GM18505 (cell line): ENCODE measurements around the gene TMEM235.

Experiments used
- ATAC-seq: cut with Tn5 transposase; IDR thresholded peaks from one replicate; pipeline ENCODE4 v1.9.1; 2021; ENCODE audit not compliant: unreplicated experiment
- POLR2A ChIP-seq: IDR thresholded peaks from 4 replicates; pipeline ENCODE4 v1.6.1; 2011; ENCODE audit warnings: borderline replicate concordance; ENCODE audit not compliant: insufficient read depth, insufficient read length; ENCODE audit errors: extremely low read depth

TMEM235 gene

DNA sequence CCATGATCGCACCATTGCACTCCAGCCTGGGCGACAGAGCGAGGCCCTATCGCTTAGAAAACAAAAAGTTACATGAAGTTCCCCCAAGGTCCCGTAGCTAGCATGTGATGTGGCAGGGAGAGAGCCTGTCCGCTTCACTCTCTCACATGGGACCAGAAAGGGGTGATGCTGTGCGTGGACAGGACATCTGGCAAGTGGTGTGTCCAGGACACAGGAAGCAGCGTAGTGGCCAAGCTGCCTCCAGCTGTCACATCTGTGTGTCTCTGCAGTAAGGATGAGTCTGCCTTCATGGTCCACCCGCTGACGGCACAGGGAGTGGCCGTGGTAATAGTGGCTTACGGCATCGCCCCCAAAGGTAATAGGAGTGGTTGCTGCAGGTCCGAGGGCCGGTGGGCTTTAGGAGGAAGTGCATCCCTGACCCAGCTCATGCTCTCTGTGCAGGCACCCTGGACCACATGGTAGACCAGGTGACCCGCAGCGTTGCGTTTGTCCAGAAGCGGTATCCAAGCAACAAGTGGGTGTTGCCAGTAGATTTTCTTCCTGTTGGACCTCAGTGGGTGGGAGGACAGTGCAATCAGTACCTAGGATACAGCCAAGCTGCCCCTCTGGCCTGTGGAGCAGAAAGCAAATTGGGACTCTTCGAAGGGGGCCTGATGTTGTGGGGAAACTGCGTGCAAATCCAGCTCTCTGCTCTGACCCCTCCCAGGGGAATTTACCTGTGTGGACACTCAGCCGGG is 26.9 kb upstream of the TMEM235 start:
- TF ChIP-seq POLR2A, result no peak

GRCh38 chr17:78205124-78205775 is 26.2 kb upstream of the TMEM235 start:
- ATAC-seq, result no peak
- no peak for TF ChIP-seq POLR2A

More for the DNA sequence above, 26.9 kb upstream of the TMEM235 start:
- ATAC-seq, result no peak

- TF ChIP-seq POLR2A, result no peak
Measured at GRCh38 chr17:78206298-78206697, 25.1 kb upstream of the TMEM235 start.

DNA sequence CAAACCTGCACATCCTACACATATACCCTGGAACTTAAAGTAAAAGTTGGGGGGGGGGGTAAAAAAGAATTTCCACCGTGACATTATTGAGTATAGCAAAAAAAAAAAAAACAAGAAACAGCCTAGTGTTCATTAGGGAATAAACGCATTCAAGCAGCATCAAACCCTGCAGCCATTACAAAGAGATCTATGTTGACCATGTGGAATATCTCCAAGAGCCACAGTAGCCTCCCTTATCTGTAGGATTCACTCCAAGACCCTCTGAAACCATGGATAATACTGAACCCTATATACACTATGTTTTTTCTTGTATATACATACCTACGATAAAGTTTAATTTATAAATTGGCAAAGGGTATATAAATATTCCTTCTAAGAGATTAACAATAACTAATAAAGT is 22.9 kb upstream of the TMEM235 start:
- no peak for TF ChIP-seq POLR2A
- no peak for ATAC-seq

More at GRCh38 chr17:78206298-78206697, 25.1 kb upstream of the TMEM235 start:
- ATAC-seq, result no peak

GRCh38 chr17:78210111-78210510 is 21.3 kb upstream of the TMEM235 start:
- no peak for ATAC-seq

GRCh38 chr17:78211032-78211431 is 20.4 kb upstream of the TMEM235 start:
- no peak for TF ChIP-seq POLR2A
- ATAC-seq, result no peak

More at GRCh38 chr17:78210111-78210510, 21.3 kb upstream of the TMEM235 start:
- no peak for TF ChIP-seq POLR2A

GRCh38 chr17:78214016-78214705 is 17.3 kb upstream of the TMEM235 start, which contains the start of gene BIRC5:
TSS of gene BIRC5 (plus strand) at chr17:78214253. CDS start at chr17:78214317, 64 bp downstream.
- ATAC-seq, result peak; percentile 88
- peak; percentile 54 for TF ChIP-seq POLR2A

DNA sequence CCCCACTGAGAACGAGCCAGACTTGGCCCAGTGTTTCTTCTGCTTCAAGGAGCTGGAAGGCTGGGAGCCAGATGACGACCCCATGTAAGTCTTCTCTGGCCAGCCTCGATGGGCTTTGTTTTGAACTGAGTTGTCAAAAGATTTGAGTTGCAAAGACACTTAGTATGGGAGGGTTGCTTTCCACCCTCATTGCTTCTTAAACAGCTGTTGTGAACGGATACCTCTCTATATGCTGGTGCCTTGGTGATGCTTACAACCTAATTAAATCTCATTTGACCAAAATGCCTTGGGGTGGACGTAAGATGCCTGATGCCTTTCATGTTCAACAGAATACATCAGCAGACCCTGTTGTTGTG is 16.7 kb upstream of the TMEM235 start:
- no peak for ATAC-seq
- no peak for TF ChIP-seq POLR2A

- no peak for ATAC-seq
- no peak for TF ChIP-seq POLR2A
Measured at GRCh38 chr17:78219396-78220150, 11.9 kb upstream of the TMEM235 start.

DNA sequence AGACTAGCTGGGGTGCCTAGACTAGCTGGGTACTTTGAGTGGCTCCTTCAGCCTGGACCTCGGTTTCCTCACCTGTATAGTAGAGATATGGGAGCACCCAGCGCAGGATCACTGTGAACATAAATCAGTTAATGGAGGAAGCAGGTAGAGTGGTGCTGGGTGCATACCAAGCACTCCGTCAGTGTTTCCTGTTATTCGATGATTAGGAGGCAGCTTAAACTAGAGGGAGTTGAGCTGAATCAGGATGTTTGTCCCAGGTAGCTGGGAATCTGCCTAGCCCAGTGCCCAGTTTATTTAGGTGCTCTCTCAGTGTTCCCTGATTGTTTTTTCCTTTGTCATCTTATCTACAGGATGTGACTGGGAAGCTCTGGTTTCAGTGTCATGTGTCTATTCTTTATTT is 8.4 kb upstream of the TMEM235 start:
- ATAC-seq, result no peak
- no peak for TF ChIP-seq POLR2A

- TF ChIP-seq POLR2A, result no peak
- no peak for ATAC-seq
Measured at GRCh38 chr17:78223765-78224164, 7.7 kb upstream of the TMEM235 start.

GRCh38 chr17:78224231-78225087 is 7.0 kb upstream of the TMEM235 start:
- no peak for TF ChIP-seq POLR2A
- ATAC-seq, result no peak
